OCI-M2 (cell line): ENCODE data around the gene RTN4RL2.

Experiments
- DNase-seq: peaks from one replicate; lab custom pipeline; 2025; ENCODE audit not compliant: unreplicated experiment; lab: John Stamatoyannopoulos, UW

The RTN4RL2 gene

GRCh38 chr11:57498540-57498939 is 38.2 kb downstream of the RTN4RL2 start:
- DNase-seq: no peak

DNA sequence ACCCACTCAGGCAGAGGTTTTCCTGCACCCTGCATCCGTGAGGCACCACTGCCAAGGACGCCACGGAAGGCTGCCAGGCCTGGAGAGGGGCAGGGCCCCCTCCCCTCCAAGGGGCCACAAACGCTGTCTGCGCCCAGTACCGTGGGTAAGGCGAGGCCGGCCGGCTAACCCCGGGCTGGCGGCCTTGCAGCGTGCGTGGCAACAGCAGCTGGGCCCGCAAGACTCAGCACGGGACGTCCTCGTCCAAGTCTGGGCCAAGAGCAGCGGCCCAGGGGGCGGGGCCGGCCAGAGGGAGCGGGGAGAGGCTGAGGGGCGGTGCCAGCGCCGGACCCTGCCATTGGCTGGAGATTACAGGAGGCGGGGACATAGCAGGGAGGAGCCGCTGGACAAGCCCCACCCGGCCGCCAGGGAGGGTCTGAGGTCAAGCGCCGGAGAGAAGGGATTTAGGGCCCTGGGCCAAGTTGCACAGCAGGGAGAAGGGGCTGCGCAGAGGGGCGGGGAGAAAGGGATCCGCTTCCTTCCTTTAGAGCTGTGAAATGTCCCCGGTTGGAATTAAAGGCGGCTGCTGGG is 39.2 kb downstream of the RTN4RL2 start:
- DNase-seq: no peak

- no peak for DNase-seq
These were observed 39.7 kb downstream of the RTN4RL2 start for GRCh38 chr11:57499983-57500461.

- DNase-seq: no peak
These were observed 40.2 kb downstream of the RTN4RL2 start for GRCh38 chr11:57500515-57500914.

- no peak for DNase-seq
These were observed 40.6 kb downstream of the RTN4RL2 start for GRCh38 chr11:57500926-57501325.

GRCh38 chr11:57501953-57502352 is 41.6 kb downstream of the RTN4RL2 start:
- DNase-seq: no peak

DNA sequence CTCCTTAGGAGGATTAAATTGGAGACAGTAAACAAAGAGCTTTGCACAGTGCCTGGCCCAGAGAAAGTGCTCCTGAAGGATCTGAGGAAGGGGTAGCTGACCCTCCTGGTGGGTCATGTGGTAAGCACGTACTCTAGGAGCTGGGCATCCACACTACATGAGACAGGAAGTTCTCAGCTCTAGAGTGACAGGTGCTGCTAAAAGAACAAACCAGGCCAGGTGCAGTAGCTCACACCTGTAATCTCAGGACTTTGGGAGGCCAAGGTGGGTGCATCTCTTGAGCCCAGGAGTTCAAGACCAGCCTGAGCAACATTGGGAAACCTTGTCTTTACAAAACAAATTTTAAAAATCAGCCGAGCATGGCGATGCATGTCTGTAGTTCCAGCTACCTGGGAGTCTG is 42.0 kb downstream of the RTN4RL2 start:
- no peak for DNase-seq

DNA sequence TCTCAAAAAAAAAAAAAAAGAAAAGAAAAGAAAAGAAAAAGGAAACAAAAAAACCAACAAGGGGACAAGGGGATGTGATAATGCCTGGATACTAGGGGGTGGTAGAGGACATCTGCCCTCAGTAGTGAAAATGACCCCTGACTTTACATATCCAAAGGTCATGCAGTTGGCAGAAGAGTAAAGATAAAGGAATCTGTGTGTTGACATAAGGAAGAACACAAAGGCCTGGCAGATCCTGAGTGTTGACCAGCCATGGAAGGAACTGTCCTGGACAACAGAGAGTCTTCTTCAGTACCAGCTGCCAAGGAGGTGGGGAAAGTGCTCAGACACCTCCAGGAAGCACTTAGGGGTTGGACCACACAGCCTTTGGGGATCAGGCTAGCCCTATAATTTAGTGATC is 42.5 kb downstream of the RTN4RL2 start:
- DNase-seq: no peak

DNA sequence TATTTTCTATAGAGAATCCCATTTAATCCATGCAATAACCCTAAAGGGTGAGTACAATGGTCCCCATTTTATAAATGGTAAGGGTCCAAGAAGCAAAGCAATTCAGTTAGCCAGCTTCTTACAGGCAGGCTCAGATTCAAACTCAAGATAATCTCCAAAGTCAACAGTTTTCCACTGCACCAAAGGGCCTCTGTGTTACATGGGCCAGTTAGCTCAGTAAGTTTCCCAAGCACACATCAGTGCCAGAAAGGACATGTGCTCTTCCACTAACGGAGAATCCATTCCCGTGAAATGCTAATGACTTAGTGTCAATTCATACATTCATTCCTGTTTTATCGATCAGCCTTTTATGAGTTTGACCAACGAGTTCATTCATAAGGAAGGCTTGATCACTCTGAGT is 44.2 kb downstream of the RTN4RL2 start:
- DNase-seq: no peak

- DNase-seq: no peak
These were observed 46.2 kb downstream of the RTN4RL2 start for GRCh38 chr11:57506522-57506921.

DNA sequence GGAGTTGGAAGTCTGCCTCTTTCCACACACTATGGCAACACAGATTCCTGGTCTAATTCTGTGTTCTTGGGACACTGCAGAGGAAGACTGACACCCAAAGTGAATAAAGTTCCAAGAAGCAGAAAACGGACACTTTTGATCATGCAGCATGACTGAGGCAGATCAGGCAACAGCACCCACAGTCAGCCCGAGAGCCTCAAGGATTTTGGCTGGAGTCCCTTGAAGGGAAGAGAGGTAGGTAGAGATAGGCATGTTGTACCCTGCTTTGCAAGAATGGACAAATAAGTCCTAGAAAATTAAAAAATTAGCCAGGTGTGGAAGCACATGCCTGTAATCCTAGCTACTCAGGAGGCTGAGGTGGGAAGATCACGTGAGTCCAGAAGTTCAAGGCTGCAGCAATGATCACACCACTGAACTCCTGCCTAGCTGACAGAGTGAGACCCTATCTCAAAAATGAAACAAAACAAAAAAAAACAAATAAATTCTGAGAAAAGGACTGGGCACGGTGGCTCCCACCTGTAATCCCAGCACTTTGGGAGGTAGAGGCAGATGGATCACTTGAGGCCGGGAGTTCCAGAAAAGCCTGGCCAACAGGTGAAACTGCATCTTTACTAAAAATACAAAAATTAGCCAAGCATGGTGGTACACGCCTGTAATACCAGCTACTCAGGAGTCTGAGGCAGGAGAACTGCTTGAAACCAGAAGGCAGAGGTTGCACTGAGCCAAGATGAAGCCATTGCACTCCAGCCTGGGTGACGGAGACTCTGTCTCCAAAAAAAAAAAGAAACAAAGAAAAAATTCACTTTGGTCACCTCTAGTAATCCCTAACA is 48.2 kb downstream of the RTN4RL2 start:
- DNase-seq: no peak

- DNase-seq: no peak
These were observed 51.6 kb downstream of the RTN4RL2 start for GRCh38 chr11:57511741-57512430.

DNA sequence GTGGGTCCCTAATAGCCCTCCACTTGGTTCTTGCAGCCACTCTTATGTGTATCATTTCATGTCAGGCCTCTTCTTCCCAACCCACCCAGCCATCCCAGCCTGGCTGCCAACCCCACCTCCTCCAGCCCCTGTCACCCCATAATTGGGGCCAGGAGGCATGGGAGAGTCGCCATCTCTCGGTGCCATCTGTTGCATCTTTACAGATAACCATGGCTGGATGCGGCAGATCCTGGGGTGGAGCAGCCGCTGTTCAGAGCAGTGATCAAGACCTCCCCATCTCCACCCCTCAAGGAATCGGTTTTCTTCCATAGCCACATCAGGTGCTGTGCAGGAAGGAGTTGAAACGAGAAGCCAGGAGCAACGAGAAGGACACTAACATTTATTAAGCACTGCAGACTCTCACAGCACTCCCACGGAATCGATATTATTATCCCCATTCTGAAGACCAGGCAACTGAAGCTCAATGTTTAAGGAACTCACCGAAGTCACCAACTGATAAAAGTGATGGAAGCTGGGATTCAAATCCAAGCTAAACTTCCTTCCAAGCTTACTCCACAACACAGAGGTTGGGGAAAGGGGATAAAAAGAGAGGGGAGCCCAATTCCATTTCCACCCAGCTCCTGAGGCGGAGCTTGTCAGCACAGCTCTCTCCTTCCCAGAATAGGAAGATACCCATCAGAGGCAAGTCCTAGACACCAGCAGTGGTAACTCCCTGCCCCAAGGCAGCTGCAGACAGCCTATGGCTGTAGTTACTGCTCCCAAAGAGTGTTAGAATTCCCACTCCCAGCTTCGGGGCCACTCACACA is 52.5 kb downstream of the RTN4RL2 start:
- DNase-seq: no peak

GRCh38 chr11:57513452-57513795 is 53.1 kb downstream of the RTN4RL2 start:
- DNase-seq: no peak

- DNase-seq: no peak
These were observed 53.7 kb downstream of the RTN4RL2 start for GRCh38 chr11:57513911-57514537.

DNA sequence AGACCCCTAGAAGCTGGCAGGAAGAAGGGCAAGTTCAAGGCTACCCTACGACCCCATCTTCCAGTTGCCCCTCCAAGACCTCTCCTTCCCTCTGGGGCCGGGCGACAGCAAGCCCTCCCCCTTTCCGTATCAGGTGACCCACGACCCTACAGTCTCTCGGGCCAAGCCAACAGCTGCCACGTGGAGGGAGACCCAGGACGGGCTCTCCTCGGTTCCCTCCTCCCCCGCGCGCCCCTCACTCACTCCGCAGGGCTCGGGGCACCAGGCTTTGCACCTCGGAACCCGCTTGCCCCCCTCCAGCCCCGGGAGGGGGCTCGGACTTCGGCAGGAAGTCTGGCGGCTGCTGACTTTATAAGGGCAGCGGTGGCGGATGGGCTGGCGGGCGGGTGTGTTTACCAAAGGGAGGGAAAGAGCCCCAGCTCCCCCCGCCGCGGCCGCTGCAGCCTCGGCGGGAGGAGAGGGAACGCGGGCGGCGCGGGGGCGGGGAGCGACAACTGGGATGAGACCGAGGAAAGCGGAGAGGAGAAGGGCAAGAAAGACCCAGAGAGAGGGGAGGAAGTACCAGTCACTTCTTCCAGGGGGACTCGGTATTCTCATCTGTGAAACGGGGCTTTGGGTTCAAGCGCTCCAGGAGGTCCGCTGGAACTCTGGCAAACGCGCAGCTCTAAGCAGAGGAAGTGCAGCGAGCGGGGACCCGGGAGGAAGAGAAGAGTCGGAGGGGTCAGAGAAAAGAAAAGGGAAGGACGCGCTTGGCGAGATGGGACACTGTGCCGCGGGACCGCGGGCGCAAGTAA is 54.4 kb downstream of the RTN4RL2 start:
- no peak for DNase-seq

DNA sequence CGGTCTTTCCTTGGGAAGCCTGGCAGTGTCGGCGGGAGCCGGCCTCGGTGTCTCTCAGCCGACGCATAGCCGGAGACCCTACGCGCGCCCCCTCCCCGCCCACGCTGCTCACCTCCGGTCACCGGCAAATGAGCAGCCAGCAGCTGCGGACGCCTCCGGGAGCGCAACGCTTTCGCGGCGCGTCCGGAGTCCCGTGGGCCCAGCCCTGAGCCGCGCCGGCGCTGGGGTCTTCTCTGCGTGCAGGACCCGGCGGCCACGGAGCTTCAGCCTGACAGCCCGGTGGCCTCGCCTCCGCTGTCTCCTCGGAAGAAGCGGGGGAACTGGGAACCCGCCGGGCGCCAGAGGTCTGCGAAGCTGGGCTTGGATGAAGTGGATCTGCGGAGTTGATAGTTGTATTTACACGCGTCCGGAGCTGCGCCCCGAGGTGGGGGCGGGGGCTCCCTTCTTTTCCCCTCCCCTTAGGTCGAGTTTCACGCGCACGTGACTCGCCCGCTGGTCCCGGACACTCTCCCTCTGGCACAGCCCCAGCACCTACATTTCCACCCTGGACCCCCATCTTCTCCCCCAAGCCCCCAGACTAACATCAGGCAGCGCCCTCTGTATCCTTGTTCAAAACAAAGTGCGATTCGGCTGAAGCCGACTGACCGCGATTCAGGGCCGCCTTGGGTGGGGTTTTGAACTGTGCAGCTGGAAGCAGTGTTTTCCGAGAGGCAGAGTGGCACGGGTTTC is 55.2 kb downstream of the RTN4RL2 start, which contains the start of gene SLC43A1:
Gene SLC43A1 (minus strand): TSS at position 371 of the 729 bp plus-strand sequence. CDS start 1,591 bp downstream, outside the sequence.
- DNase-seq: no peak

DNA sequence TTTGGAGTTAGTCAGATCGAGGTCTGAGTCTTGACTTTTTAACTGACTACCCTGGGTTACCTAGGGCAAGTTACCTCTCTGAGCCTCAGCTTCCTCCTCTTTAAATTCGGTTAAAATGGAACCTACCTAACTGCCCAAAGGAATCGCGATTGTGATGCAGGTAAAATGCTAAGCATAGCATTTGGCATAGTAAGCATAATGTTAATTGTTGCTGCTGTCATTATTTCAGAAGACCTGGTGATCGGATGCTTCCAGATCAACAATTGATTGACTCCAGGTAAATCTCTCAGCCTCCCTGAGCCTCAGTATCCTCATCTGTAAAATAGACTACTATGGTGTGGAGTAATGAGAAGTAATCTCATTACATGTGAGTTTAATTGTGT is 55.7 kb downstream of the RTN4RL2 start:
- DNase-seq: no peak

GRCh38 chr11:57521116-57521515 is 60.8 kb downstream of the RTN4RL2 start:
- no peak for DNase-seq
